Measurements from ENCODE around the gene ADAMTS2.

Gene ADAMTS2

DNA sequence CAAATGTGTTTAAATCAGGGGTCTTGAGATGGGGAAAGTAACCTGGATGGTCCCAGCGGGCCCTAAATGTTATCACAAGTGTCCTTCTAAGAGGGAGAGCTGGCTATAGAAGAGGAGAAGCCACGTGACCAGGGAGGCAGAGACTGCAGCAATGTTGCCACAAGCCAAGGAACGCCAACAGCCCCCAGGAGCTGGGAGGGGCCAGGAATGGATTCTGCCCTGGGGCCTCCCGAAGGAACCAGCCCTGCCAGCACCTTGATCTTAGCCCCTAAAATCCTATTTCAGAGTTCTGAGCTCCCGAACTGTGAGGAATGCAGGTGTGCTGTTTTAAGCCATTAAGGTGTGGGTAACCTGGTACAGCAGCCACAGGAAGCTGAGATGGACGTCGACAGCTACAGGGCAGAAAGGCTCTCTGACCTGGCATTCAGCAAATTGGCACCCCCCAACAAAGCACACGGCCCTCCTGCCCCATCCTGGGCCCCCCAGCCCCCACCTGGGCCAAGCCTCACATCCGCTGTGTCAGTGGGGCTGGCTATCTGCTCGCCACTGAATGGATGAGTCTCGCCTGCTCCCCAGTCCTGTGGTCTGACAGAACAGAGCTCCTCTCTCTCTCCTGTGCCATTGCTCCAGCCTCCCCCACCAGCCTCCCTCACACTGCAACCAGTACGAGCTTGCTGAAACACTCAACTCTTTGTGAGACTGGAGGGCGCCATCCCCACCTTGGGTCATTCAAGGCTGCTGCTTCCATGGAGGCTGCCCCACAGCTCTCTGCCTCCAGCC lies 78.8 kb downstream of the ADAMTS2 start:
- DNase-seq (ENCODE audit: low read depth in 2 of 2): no peak

DNA sequence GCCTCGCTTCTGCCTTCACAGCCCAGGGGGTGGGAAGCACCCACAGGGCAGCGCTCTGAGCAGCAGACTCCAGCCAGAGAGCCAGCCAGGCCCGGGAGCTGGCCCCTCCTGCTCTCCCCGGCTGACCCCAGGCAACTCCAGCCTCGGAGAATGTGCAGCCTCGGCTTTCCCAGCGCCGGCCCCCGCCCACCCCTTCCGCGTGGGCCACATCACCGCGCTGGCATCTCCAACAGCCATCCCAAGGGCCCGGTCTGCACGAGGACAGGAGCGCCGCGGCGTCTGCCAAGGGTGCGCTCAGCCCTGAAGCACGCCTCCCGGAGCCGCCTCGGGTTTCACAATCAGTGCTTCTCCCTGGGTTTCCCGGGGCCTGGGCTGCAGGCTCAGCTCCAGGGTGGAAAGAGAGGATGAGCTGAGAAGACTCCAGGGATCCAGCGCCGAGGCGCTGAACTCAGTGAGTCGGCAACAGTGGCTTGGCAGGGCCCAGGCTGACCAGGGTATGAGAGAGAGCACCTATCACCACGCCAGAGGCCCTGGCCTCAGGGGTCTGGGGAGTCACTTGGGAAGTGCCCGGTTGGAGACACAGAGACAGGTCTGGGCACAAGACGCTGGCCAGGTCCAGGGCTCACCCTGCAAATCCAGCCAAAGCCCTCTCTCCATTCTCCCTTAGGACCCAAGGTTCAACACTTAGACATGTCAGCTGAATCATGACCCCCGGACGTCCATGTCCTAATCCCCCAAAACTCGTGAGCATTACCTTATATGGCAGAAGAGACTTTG lies 79.6 kb downstream of the ADAMTS2 start:
- DNase-seq (ENCODE audit: low read depth in 2 of 2): no peak

DNA sequence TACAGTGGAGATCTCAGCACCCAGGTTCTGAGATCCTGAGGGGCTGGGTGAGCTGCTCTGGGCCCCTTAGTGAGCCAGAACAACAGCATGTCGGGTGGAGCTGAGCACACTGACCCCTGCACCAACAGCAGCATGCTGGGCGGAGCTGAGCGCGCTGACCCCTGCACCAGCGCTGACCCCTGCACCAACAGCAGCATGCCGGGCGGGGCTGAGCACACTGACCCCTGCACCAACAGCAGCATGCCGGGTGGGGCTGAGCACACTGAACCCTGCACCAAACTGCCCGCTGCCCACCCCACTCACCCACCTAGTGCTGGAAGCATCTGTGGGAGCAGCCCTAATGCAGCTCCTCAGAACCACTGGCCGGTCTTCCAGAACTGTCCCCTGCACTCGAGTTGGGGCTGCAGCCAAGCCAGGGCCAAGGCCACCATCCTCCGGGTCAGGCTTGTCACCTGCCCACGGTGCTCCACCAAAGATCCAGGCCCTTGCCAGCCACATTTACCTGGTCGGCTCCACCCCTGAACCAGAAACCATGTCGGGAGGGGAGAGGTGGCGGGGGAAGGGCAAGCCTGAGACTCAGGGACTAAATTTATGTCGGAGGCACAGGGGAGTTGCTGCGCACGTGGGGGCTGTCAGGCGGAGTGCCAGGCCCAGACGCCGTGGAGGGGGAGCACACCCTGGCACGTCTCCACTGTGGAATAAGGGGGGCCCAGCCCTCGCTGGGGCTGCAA lies 80.3 kb downstream of the ADAMTS2 start:
- no peak for DNase-seq (ENCODE audit: low read depth in 2 of 2)

DNA sequence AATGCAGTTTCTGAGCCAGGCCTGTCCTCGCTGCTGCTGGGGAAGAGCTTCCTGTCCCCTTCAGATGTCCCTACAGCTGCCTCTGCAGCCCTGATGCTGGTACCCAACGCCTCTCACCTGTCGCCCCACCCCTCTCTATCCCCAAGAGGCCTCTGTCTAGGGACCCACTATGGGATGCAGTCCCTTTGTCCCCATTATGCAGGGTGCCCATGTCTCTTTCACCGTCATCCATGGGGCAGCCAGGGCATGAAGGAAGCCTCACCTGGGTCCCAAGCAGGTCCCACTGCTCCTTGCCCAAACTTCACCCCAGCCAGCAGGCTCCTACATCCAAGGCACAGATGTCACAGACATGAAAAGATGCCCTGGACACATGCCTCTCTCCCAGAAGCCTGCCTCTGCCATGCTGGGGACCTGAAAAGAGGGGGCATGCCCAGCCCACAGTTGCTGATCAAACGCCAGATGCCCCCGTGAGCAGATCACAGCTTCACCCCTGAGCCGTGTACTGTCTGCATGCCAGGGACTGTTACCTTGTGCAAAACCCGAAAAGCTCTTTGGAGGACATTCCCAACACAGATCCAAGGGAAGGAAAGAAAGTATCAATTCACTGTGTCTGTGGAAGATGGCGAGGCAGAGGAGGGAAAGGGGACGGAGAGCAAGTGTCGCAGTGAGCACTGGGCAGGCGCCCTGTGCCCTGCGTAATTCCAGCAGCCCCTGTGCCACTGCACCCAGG lies 81.0 kb downstream of the ADAMTS2 start:
- DNase-seq (ENCODE audit: low read depth in 2 of 2): no peak

DNA sequence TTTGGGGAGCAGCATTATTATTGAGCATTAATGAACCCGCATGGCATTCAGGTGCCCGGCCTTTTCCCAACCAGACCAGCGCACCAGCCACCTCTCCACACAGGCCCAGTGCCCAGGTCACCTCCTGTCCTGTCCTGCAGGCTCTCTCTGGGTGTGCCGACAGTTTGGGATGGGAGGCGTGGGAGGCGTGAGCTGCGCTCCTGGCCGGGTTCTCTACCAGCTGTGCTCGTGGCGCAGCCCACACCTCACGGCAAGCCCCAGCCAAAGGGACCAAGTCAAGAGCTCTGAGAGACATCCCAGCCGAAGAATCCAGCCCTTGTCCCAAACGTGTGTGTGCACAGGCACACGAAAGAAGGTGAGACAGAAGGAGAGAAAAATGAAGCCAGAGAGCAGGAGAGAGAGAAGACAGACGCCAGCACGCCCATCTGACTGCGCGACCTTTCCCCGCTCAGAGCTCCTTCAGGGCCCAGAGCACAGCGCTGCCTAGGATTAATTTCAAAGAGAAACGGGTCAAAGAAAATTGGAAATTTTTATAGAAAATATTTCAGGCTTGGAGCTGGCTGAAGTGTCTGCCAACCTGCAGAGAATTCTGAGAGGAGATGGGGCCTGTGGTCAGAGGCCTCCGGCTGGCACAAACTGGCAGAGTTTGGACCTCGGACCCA lies 81.7 kb downstream of the ADAMTS2 start:
- no peak for DNase-seq (ENCODE audit: low read depth in 2 of 2)

DNA sequence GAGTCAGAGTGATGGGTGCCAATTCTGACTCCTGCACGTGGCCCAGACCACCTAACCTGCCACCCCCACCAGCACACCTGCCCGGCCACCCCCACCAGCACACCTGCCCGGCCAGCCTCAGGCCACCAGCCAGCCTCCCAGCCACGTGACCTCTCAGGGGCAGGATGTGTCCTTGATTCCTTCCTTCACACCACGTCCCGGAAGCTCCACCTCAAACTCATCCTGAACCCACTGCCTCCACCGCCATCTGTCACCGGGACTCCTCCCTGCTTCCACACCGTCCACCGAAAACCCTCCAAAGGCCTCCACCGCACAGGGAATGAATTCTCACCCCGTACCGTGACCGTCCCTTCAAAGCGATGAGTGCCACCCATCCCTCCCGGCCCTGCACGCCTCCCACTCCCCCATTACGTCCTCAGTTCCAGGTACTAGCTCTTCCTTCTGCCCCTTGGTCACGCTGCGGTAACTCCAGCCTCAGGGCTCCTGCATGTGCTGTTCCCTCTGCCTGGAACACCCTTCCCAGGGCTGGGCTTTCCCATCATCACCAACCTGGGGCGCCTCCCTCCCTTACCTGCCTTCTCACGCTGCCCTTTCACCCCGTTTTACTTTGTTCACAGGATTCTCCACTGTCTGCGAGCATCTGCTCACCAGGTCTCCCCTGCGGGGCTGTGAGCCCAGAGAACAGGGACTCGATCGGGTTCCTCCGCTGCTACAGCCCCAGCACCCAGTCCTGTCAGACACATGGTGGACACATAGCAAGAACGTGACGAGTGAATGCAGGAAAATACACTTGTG lies 82.9 kb downstream of the ADAMTS2 start:
- DNase-seq (ENCODE audit: low read depth in 2 of 2): no peak

DNA sequence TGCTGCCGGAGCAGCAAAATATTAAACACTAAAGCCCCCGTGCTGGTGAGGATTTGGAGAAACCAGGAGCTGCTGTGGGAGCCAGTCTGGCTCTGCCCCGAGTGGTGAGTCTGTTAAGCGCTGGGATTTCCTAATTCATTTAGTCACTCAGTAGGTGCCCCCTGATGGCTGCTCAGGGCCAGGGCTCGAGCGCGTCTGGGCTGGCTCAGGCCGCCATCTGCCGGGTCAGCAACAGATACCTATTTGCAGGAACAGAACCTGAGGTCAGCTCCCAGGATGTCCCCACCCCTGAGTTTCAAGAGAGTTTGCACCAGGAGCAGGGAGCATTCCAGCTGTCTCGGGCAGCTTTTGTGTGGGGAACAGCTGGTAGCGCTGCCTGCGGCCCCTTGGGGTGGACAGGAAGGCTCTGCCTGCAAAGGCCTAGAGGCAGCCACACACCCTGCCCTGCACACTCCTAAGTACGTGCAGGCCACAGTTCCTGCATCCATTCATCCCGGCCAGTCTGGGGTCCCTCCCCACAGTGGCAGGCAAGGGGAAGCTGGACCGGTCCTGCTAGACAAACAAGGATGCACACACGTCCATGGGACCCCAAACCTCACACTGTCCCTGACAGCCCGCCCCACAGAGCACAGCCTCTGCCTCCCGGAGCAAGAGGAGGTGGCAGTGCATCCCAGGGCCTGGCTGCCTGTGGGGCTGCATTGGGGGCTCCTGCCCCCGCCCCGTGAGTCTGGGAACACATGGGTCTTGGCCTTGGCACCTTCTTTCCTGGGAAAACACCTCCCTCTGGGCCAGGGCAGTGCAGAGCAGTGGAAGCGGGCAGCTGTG lies 83.7 kb downstream of the ADAMTS2 start:
- no peak for DNase-seq (ENCODE audit: low read depth in 2 of 2)

DNA sequence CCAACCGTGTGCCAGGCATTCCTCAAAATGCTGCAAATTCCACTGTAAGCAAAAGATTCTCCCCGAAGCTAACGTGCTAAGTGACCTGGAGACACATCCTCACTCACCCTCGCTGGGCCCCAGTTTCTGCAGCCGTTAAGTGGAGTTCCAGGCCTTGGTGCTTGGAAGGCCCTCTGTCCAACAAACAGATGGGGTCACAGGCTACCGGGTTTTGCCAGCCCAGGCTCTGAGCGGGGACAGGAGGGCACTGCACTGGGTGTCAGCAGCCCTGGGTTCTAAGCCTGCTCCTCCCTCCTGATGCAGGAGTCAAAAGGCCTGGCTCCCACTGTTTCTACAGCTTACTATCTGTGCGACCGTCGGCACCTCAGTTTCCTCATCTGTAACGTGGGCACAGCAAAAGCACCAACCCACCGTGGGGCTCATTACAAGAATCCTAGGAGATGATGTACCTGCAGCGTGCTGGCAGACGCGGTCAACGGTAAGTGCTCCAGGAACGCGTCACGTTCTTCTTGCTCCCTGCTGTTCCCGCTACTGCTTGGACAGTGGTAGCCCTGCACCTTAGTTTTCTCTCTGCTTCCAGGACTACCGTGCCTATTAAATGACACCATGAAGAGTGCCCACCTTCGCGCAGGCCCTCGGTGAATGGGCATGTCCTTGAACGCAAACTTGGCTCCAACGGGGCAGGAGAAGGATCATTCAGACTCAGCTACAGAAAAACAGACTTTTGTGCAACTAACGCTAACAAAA lies 84.8 kb downstream of the ADAMTS2 start:
- DNase-seq (ENCODE audit: low read depth in 2 of 2): no peak

DNA sequence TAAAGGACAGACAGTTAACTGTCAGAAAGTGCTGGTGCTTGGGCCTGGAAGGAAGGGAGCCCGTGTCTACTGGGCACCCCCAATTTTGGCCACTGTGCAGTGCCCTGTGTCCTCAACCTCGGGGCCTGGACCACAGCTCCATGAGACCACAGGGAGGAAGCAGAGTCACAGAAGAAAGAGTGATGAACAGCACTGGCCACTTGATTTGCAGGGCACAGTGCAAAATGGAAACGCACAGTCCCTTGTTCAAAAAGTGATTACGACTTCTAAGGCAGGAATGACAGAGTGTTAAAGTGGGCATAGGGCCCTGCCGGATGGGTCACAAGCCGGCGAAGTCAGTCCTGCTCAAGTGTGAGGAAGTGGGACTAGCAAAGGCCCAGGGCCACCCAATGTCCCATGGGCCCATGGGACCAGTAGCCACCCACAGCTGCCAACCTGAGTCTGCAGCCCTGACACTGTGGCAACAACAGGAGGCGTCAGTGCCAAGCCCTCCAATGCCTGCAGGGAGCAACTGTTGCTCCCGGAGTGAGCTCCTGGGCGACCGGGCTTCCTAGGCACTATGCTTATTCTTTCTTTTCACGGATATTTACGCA lies 85.4 kb downstream of the ADAMTS2 start:
- no peak for DNase-seq (ENCODE audit: low read depth in 2 of 2)

DNA sequence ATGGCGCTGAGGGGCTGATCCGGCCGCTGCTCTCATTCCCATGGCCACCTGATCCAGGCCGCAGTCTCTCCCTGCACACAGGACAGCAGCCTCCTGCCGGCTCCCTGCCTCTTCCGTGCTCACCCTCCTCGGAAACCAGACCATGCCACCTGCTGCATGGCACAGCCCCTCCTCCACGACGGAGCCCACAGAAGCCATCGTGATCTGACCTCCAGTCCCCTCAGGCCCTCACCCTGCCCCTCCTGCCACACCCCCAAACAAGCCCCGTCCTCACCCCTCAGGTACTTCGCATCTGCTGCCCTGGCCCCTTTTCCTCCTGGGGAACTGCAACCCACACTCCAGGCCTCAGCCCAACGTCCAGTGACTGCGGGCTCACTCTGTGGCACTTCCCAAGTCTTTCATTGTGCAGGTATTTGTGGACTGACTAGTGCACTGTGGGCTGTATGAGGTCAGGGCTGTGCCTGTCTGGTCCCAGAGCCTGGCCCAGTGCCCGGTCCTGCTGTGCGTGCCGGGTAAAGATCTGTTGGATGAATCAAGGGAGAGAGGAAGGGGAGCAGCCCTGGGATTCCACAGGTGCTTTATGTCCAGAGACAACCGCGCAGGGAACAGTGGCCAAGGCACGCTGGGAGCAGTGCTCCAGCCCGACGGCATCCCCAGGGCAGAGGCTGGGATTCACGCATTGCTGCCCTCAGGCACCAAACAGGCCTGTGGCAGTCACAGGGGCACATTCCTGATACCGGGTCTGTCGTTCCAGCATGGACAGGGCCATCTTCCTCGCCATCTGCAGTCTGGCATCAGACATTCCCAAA lies 86.1 kb downstream of the ADAMTS2 start:
- DNase-seq (ENCODE audit: low read depth in 2 of 2): no peak

DNA sequence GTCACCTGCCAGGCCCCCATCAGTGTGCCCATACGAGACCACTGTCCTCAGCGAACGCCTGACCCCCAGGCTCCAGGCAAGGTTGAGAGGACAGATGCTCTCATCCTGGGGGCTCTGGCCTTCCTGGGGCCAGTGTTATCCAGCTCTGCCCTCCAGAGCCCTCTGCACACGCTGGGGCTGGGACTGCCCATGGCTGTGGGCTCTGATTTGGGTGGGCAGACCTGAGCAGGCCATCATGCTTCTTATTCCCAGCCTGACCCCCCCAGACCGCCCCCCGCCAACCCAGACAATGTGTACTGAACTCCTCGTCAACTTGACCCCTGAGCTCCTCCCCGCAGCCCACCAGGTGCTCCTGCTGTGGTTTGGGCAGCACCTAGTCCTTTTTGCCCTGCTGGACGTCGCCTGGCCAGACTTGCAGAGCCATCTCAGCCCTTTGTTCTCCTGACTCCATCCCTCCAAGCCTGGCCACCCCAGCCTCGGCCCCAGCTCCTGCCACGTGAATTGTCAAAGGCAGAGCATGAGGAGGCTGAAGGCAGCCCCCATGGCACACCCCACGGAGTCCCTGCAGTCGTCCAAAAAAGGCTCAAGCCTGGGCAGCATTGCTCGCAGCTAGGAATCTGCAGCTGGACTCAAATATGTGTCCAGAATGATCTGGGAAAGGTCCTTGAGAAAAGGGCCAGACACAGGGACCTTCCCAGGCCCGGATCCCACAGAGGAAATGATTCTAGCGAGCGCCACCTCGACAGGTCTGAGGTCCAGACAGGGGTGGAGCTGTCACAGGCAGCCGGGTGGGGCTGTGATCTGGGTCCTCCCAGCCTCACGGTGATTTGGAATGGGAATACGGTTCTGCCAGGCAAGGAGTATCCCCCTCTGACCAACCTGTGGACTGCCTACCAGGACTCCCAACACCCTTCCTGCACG lies 87.0 kb downstream of the ADAMTS2 start:
- no peak for DNase-seq (ENCODE audit: low read depth in 2 of 2)

DNA sequence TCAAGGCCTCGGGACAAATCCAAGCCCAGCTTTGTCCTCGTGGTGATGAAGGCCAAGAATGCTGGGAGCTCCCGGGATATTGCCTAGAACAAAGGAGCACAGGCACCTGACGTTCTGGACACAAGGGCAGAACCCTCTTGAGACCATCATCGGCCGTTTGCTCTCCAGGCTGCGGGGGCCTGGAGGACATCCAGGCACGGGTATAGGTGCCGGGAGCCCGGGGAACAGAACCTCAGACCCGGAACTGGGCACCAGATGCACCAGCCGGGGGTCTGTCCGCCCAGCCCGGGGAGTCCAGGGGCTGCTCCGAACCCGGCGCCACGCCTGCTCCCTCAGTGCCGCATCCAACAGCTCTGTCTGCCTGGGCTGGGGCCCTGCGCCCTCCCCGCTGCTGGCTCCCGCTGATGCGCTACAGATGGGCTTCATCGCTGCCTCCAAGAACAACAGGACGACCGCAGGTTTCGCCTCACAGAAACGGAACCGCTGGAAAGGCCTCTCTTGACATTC lies 88.0 kb downstream of the ADAMTS2 start:
- DNase-seq (ENCODE audit: low read depth in 2 of 2): no peak

DNA sequence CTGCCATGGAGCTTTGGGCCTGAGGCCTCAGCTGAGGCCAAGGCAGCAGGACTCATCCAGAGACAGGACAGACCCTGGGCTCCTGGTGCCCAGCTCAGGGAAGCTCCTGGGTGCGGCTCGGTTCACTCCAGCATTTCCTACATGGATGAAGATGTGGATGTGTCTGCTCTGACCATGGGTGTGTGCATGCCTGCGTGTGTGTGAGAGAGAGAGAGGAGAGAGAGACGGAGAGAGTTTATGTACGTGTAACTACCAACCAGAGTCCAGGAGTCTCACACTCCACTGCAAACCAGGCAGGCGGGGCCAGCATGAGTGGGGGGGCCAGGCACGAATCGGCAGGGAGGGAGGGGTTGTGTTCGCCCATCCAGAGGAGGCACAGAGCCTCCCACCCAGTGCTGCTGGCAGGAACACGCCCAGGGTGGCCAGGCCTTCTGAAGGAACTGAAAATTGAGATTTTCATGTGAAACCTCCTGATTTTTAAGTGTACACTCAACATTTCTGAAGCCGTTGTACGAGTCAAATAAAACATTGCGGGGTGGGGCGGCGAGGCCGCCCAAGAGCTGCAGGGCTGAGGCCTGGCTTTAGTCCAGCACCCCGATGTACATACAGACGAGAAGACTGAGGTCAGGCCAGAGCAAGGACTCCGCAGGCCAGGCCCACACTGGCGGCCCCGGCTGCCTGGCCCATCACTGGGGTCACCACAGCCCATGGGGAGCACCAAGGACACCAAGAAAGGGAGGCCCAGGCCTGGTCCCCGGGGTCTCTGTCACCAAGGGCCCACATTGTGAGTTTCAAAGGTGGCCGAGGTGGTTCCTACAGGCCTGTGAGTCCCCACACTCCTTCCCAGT lies 88.7 kb downstream of the ADAMTS2 start:
- DNase-seq (ENCODE audit: low read depth in 2 of 2): no peak

DNA sequence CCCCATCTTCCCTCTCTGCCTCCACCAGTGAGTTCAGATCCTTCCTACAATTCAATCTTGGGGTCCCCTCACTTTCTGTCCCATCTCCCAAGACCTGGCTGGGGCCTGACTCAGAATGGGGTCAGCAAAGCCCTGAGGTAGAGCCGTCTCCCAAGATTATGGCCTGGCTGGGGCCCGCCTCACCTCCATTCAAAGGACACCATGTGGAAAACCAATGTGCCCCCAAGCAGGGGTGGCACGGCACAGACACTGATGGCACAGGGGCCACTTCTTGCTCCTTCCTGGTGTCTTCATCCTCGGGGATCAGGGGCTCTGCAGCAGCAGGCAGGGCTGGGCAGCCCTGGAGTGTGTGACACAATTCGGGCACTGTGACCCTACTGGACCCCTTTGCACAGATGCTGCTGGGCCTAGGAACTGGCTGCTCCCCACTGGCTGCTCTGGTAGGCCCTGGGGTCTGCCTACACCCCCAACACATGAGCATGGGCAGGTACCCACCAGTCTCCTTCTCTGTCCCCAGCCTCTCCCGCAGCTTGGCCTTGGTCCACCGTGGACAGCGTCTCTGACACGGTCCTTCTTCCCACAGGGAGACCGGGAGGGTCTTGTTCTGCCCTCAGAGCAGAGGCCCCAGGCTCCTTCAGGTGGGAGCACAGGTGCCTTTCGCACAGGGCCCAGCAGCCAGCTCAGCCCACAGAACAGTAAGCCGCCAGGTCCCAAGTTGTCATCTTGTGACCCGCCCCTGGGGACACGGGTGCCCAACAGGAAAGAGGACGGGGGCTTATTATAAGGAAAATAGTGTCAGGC lies 89.5 kb downstream of the ADAMTS2 start:
- DNase-seq (ENCODE audit: low read depth in 2 of 2): no peak

Measured in activated CD4-positive, alpha-beta T cell treated with anti-CD3 and anti-CD28 coated beads for 24 hours (primary cell).